GM12891 (cell line): Measurements from ENCODE around the gene LRP6.

Experiments
- POLR2A ChIP-seq: IDR thresholded peaks from 2 replicates; pipeline ENCODE4 v1.6.1; 2011; ENCODE audit warnings: low read depth, low read length, control low read depth
- POLR2AphosphoS5 ChIP-seq: IDR thresholded peaks from 2 replicates; pipeline ENCODE4 v1.6.1; 2011; ENCODE audit warnings: low read depth, low read length, control low read depth
- TAF1 ChIP-seq: IDR thresholded peaks from 2 replicates; pipeline ENCODE4 v1.6.1; 2011; ENCODE audit warnings: low read depth, low read length, control low read depth

- TF ChIP-seq POLR2A (no peak), POLR2AphosphoS5 (no peak), TAF1 (no peak)
Observed at GRCh38 chr12:12190087-12190809, 76.6 kb downstream of the LRP6 start.
